ENCODE measurements around the gene SCAF1. TPM values are rescaled to one million over a fixed set of nuclear protein-coding genes. Genes with fewer than 3 reads are reported as not detected.

SCAF1 gene
- total RNA-seq, result 10 to 100 TPM; 47.9 to 80.8 TPM

GRCh38 chr19:49641688-49642491 lies at the start of gene SCAF1:
Gene SCAF1, plus strand, starts transcription at chr19:49642209. Its CDS starts 2,818 bp downstream, at chr19:49645027.
- no peaks in the 10 kb centered on the region for H3K27me3 ChIP-seq (replicated peaks; ENCODE audit: insufficient read depth)
- H3K9me3 ChIP-seq, result no peaks in the 10 kb centered on the region
- DNase-seq (ENCODE audit: low spot score), result peak; percentile 99
- H3K36me3 ChIP-seq, result peaks cover 0 to 6% of the 10 kb centered on the region in 2 donors
- peaks cover 22% of the 10 kb centered on the region for H3K4me1 ChIP-seq (replicated peaks)
- H3K27ac ChIP-seq, result peak within 1 kb of the TSS; percentile 97 to 98
- intact Hi-C loops (cut with DNase I), result loop anchor here (2.0 kb wide), 1 partner anchor 35 kb away; the partner anchor contains the start of gene PRMT1
- TF ChIP-seq CTCF (IDR thresholded peaks at IDR 0.05), result peak in 2 of 4 experiments; percentile 13 to 25
- TF ChIP-seq POLR2A (IDR thresholded peaks at IDR 0.05), result peak; percentile 96
- TF ChIP-seq POLR2AphosphoS5 (IDR thresholded peaks at IDR 0.05), result peak; percentile 100
- under 1% methylated on average over 69 of the region's 87 CpGs for WGBS
- peak within 1 kb of the TSS; percentile 95 to 96 for H3K4me3 ChIP-seq

- Histone ChIP-seq H3K36me3 (peaks cover 14 to 18% of the 10 kb centered on the region in 2 donors), H3K4me3 (peak overlapping the region; percentile 87 to 89), H3K9me3 (no peaks in the 10 kb centered on the region), H3K27ac (peak overlapping the region; percentile 91 to 93), H3K4me1 (replicated peaks) (peaks cover 3% of the 10 kb centered on the region), H3K27me3 (replicated peaks; ENCODE audit: insufficient read depth) (no peaks in the 10 kb centered on the region)
- no peak for DNase-seq (ENCODE audit: low spot score)
- 3% methylated on average over 28 of the region's 28 CpGs for WGBS
- intact Hi-C loops (cut with DNase I), result loop anchor here (2.0 to 5.0 kb wide), 2 partner anchors 46 to 85 kb away; partner anchors contain the start of gene PRMT1
- TF ChIP-seq POLR2A (IDR thresholded peaks at IDR 0.05), result no peak
- TF ChIP-seq CTCF (IDR thresholded peaks at IDR 0.05), result no peak
- no peak for TF ChIP-seq POLR2AphosphoS5 (IDR thresholded peaks at IDR 0.05)
Observed at GRCh38 chr19:49592486-49593232, 49.4 kb upstream of the SCAF1 start.

- 5% methylated on average over 27 of the region's 27 CpGs for WGBS
- Histone ChIP-seq H3K36me3 (peaks cover 14 to 18% of the 10 kb centered on the region in 2 donors), H3K27me3 (replicated peaks; ENCODE audit: insufficient read depth) (no peaks in the 10 kb centered on the region), H3K4me3 (peak overlapping the region; percentile 87 to 89), H3K4me1 (replicated peaks) (peaks cover 3% of the 10 kb centered on the region), H3K9me3 (no peaks in the 10 kb centered on the region), H3K27ac (peak overlapping the region; percentile 91 to 93)
- TF ChIP-seq CTCF (IDR thresholded peaks at IDR 0.05) (no peak), POLR2A (IDR thresholded peaks at IDR 0.05) (no peak), POLR2AphosphoS5 (IDR thresholded peaks at IDR 0.05) (peak; percentile 71)
- intact Hi-C loops (cut with DNase I), result loop anchor here (2.0 to 5.0 kb wide), 2 partner anchors 45 to 84 kb away; partner anchors contain the start of gene PRMT1
- peak; percentile 95 for DNase-seq (ENCODE audit: low spot score)
Observed at GRCh38 chr19:49593233-49594113, 48.5 kb upstream of the SCAF1 start.

- Histone ChIP-seq H3K4me1 (replicated peaks) (peaks cover 3% of the 10 kb centered on the region), H3K27ac (no peak overlapping the region), H3K9me3 (no peaks in the 10 kb centered on the region), H3K36me3 (peaks cover 14 to 21% of the 10 kb centered on the region in 2 donors), H3K4me3 (no peak overlapping the region), H3K27me3 (replicated peaks; ENCODE audit: insufficient read depth) (no peaks in the 10 kb centered on the region)
- WGBS, result 90% methylated on average over 35 of the region's 35 CpGs
- no peak for TF ChIP-seq POLR2A (IDR thresholded peaks at IDR 0.05)
- TF ChIP-seq POLR2AphosphoS5 (IDR thresholded peaks at IDR 0.05), result no peak
- TF ChIP-seq CTCF (IDR thresholded peaks at IDR 0.05), result no peak
- no peak for DNase-seq (ENCODE audit: low spot score)
- intact Hi-C loops (cut with DNase I), result loop anchor here (5.0 kb wide), 1 partner anchor 83 kb away; the partner anchor contains the start of gene PRMT1
Observed at GRCh38 chr19:49594157-49594992, 47.6 kb upstream of the SCAF1 start.

All from prostate gland (tissue), 2 donors.